Fibroblast of villous mesenchyme (primary cell): ENCODE results near the gene FBXO47. TPM values are rescaled to one million over a fixed set of nuclear protein-coding genes. Genes with fewer than 3 reads are reported as not detected.

ENCODE experiments used
- DNase-seq: peaks from one replicate; pipeline ENCODE4 v3.0.0-alpha.2; 2010; ENCODE audit warnings: low read depth
- H3K4me3 ChIP-seq: 2 replicates; pipeline ENCODE4 v1.5.1; 2011; ENCODE audit warnings: low read depth, mild to moderate bottlenecking, low read length
- total RNA-seq: library from RNA; depleted of rRNA; stranded (reverse); fragments of >200 nt; gene quantifications from 2 replicates; pipeline ENCODE4 v1.2.3, GENCODE V29; 2012
- TF ChIP-seq, protein P1 (sequence below): IDR thresholded peaks from 2 replicates; pipeline ENCODE4 v1.5.1; 2012; ENCODE audit warnings: low read depth, mild to moderate bottlenecking, low read length; ENCODE audit not compliant: insufficient read depth

Gene FBXO47
- total RNA-seq, 1 donor, result not detected

DNA sequence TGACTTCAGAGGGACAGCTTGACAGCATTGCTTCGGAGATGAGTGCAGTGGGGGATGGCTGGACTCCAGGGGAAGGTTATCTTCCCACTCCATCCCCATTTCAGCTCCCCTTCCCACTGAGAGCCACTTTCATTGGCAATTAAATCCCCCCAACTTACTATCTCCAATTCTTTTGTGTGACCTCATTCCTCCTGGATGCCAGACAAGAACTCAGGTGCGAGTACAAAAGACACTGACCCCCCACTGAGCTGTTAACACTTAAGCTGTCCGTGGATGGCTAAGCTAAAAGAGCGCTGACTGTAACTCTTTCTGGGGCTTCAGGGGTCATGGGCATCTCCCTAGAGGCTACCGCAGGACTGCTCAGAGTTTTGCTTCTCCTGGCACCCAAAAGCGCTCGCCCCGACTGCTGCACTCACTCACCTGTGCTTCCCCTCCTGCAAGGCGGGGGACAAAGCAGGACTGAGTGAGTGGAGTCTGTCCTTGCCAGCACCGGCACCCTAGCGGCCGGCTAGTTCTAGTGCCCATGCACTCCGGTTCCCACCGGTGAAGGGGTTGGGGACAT lies 44.8 kb upstream of the FBXO47 start:
- no peak overlapping the region for H3K4me3 ChIP-seq
- DNase-seq, result no peak
- TF ChIP-seq, protein P1, sequence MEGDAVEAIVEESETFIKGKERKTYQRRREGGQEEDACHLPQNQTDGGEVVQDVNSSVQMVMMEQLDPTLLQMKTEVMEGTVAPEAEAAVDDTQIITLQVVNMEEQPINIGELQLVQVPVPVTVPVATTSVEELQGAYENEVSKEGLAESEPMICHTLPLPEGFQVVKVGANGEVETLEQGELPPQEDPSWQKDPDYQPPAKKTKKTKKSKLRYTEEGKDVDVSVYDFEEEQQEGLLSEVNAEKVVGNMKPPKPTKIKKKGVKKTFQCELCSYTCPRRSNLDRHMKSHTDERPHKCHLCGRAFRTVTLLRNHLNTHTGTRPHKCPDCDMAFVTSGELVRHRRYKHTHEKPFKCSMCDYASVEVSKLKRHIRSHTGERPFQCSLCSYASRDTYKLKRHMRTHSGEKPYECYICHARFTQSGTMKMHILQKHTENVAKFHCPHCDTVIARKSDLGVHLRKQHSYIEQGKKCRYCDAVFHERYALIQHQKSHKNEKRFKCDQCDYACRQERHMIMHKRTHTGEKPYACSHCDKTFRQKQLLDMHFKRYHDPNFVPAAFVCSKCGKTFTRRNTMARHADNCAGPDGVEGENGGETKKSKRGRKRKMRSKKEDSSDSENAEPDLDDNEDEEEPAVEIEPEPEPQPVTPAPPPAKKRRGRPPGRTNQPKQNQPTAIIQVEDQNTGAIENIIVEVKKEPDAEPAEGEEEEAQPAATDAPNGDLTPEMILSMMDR, result no peak

DNA sequence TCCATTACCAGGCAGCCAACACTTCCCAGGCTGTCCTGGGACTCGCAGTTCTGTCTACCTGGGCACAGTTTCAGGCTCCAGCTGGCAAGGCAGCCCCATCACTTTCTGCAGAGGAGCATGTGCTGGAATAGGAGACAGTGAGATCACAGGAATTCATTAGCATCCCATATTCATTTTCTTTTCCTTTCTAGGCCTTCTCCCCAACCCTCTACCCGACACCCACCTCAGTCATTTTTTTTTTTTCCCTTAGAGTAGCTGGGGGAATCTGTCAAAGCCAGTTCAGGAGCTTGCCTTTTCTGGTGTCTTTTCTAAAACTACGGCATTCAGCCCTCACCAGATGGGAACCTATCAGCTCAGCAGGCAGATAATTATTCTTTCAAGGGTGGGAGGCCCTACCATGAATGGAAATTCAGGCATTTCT lies 42.4 kb upstream of the FBXO47 start:
- DNase-seq, result no peak
- H3K4me3 ChIP-seq, result no peak overlapping the region
- TF ChIP-seq, protein P1, result no peak

DNA sequence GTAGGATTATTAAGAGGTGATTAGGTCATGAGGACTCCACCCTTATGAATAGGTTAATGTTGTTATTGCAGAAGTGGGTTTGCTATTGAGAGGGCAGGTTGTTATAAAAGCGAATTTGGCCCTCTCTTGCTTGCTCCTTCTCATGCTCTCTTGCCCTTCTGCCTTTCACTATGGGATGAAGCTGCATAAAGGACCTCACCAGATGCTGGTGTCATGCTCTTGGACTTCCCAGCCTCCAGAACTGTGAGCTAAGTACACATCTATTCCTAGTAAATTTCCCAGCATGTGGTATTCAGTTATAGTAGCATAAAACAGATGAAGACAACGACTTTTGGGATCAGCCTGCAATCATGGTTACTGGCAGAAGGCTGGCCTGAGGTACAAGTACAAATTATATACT lies 41.4 kb upstream of the FBXO47 start:
- H3K4me3 ChIP-seq, result no peak overlapping the region
- DNase-seq, result no peak
- TF ChIP-seq, protein P1, result no peak

DNA sequence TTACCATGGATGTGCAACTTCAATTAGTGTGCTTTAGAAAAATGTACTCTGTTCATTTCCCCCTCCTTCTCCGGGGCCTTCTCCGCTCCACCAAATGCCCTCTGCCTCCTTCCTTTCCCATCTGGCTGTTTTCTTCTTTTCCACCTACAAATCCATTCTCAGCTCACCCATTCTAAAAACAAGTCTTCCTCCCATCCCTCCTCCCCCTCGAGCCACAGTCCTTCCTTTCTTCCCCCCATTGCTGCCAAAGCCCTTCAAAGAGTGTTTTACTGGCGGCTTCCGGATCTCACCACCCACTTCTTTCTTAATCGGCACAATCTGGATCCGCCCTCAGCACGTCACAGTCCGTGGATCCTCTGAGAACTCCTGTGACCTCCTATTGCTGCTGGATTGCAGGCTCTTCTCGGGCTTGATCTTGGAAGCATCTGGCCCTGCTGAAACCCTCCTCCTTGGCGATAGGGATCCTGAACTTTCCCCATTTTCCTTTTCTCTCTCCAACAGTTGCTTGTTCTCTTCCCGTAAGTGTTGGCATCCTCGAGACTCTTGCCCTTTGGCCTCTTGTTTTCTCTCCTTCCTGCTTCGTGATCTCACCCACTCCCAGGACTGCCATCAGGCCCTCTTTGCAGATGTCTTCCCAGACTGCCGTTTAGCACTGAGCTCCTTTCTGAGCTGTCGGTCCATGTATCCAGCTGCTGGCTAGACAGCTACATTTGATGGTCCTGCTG lies 36.0 kb upstream of the FBXO47 start:
- H3K4me3 ChIP-seq, result no peak overlapping the region
- DNase-seq, result peak; percentile 98
- TF ChIP-seq, protein P1, result no peak

DNA sequence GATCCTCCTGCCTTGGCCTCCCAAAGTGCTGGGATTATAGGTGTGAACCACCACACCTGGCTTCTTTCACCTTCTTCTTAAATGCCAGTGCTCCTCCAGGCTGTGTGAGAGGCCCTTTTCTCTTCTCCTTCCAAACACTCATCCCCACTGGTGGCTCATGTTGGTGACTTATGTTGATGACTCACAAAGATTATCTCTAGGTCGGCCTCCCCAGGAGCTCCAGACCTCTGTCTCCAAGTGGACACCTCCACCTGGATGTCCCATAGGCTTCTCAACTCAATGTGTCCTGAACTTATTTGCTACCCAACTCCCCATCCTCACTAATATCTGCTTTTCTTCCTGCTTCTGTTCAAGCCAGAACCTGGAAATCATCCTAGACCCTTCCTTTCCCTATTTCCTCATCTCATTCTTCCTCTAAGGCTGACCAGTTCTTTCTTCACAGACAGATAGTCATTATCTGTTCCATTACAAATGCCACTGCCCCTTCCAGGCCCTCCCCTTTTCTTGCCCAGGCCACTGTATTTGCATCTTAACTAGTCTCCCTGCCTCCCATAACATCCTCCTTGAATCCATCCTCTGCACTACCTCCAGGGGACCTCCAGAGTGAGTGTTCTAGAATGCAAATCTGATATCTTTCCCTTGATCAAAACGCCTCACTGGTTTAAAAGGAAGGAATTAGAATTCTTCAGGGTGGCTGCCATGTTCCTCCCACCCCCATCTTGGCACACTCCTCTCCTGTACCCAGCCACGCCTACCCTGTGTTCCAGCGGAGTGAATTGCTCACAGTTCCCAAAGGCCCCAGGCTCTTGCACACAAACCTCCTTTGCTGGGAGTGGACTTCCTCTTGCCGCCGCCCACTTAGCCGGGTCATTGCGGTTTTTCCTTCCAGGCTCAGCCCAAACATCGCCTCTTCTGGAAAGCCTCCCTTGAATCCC lies 34.8 kb upstream of the FBXO47 start:
- peak overlapping the region; percentile 12 for H3K4me3 ChIP-seq
- TF ChIP-seq, protein P1, result peak; percentile 7
- DNase-seq, result peak; percentile 94

DNA sequence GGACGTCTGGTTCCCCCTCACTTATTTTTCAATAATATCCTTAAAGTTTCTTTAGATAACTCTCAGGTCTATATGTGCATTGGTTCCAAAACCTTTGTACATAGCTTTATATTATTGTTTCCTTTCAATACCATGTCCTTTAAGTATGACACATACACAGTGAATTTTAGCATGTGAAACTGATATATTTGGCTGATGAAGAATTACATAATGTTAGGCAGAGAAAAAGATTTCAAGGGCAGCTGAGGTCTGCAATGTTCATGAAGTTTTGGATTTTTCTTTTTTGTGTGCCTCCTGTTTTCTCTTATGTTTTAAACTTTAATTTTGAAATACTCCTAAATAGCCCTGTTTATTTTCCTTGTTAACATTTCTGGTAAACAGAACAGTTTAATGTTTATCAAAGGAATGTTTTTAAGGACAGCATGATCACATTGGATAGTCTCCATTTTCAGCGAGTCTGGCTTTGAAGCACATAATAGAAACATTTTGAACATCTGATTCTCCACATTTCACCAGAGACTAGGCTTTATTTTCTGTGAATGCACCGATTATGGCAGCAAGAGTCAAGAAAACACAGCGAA lies 32.9 kb upstream of the FBXO47 start:
- DNase-seq, result peak; percentile 77
- TF ChIP-seq, protein P1, result no peak
- no peak overlapping the region for H3K4me3 ChIP-seq
